Endodermal cell (in vitro differentiated cells): ENCODE measurements around the gene TMEM121. TPM values are rescaled to one million over a fixed set of nuclear protein-coding genes. Genes with fewer than 3 reads are reported as not detected.

Source experiments
- DNase-seq: peaks from one replicate; pipeline ENCODE4 v3.0.0-alpha.2; 2017
- H3K27ac ChIP-seq: 2 replicates; pipeline ENCODE4 v1.5.1; 2013; ENCODE audit warnings: mild to moderate bottlenecking, low read depth, low read length, moderate library complexity
- H3K27me3 ChIP-seq: 2 replicates; pipeline ENCODE4 v1.6.1; 2013; ENCODE audit warnings: mild to moderate bottlenecking, low read length, moderate library complexity; ENCODE audit not compliant: insufficient read depth, control insufficient read depth, poor library complexity, severe bottlenecking
- H3K36me3 ChIP-seq: 2 replicates; pipeline ENCODE4 v1.7.0; 2013; ENCODE audit warnings: mild to moderate bottlenecking, low read length, moderate library complexity; ENCODE audit not compliant: control insufficient read depth, insufficient read depth
- H3K4me1 ChIP-seq: one replicate; pipeline ENCODE4 v1.7.0; 2013; ENCODE audit warnings: low read length; ENCODE audit not compliant: control insufficient read depth, insufficient read depth
- H3K4me3 ChIP-seq: 2 replicates; pipeline ENCODE4 v1.5.1; 2013; ENCODE audit warnings: mild to moderate bottlenecking, low read length, moderate library complexity
- H3K9ac ChIP-seq: 2 replicates; pipeline ENCODE4 v1.6.1; 2013; ENCODE audit warnings: mild to moderate bottlenecking, low read length, moderate library complexity; ENCODE audit not compliant: poor library complexity, severe bottlenecking; ENCODE audit errors: extremely low read depth
- H3K9me3 ChIP-seq: 2 replicates; pipeline ENCODE4 v1.6.1; 2013; ENCODE audit warnings: mild to moderate bottlenecking, low read length, moderate library complexity; ENCODE audit not compliant: control insufficient read depth
- H3K27ac Mint-ChIP-seq: 2 replicates; pipeline ENCODE4 v1.8.0; 2020; ENCODE audit warnings: mixed read lengths
- H3K27me3 Mint-ChIP-seq: 2 replicates; pipeline ENCODE4 v1.8.0; 2021; ENCODE audit warnings: mild to moderate bottlenecking, mixed read lengths; ENCODE audit not compliant: insufficient read depth
- H3K36me3 Mint-ChIP-seq: 2 replicates; pipeline ENCODE4 v1.8.0; 2020; ENCODE audit warnings: low read depth, mixed read lengths
- H3K4me1 Mint-ChIP-seq: 2 replicates; pipeline ENCODE4 v1.8.0; 2020; ENCODE audit warnings: mixed read lengths
- H3K4me3 Mint-ChIP-seq: 2 replicates; pipeline ENCODE4 v1.8.0; 2020; ENCODE audit warnings: mild to moderate bottlenecking, moderate library complexity, mixed read lengths
- H3K9me3 Mint-ChIP-seq: 2 replicates; pipeline ENCODE4 v1.8.0; 2020; ENCODE audit warnings: mild to moderate bottlenecking, mixed read lengths
- CTCF ChIP-seq: fragments of 200-600 bp; sonication (generic); conservative IDR thresholded peaks from 2 replicates; pipeline ENCODE4 v1.5.0; 2021; ENCODE audit warnings: antibody characterized with exemption, mild to moderate bottlenecking
- WGBS, 2 experiments: methylation state at CpG; one replicate each; pipeline versions ENCODE4 v1.1.5 to v1.1.7; 2013; ENCODE audit warnings: missing lambda C conversion rate in 2 of 2, mixed read lengths in 1 of 2; ENCODE audit not compliant: insufficient coverage in 1 of 2, insufficient read length in 1 of 2; 5-methylcytosine and 5-hydroxymethylcytosine counted together
- total RNA-seq, 2 donors: library from RNA; stranded (reverse); fragmentation: NEBNext Ultra II Directional in 1 of 2; extraction: Animal tissue kit (Norgen Biotek cat#: 25700) in 1 of 2; gene quantifications; 2 replicates in 1 of 2; 3 replicates in 1 of 2; pipeline ENCODE4 v1.2.1, GENCODE V29; 2021

Gene TMEM121
- total RNA-seq, 2 donors from 2014 or later = 0.29 to 1.5 TPM

- Histone ChIP-seq H3K27ac (no peak overlapping the region), H3K4me3 (no peak overlapping the region), H3K9ac (no peak overlapping the region), H3K27me3 (peaks cover 10% of the 10 kb centered on the region), H3K9me3 (no peaks in the 10 kb centered on the region), H3K4me1 (no peaks in the 10 kb centered on the region), H3K36me3 (no peaks in the 10 kb centered on the region)
- WGBS, 2 experiments = 57 to 63% methylated on average over 5 of the region's 5 CpGs
- DNase-seq = no peak
- peaks cover 20% of the 10 kb centered on the region for H3K27me3 Mint-ChIP-seq
- no peaks in the 10 kb centered on the region for H3K4me1 Mint-ChIP-seq
- H3K27ac Mint-ChIP-seq = no peak overlapping the region
- no peak overlapping the region for H3K4me3 Mint-ChIP-seq
- TF ChIP-seq CTCF = no peak
- no peaks in the 10 kb centered on the region for H3K36me3 Mint-ChIP-seq
- peaks cover 32% of the 10 kb centered on the region for H3K9me3 Mint-ChIP-seq
Observed at GRCh38 chr14:105517096-105517495, 9.3 kb upstream of the TMEM121 start.

GRCh38 chr14:105519946-105520698, 6.3 kb upstream of the TMEM121 start:
- peaks cover 32% of the 10 kb centered on the region for H3K9me3 Mint-ChIP-seq
- no peaks in the 10 kb centered on the region for H3K36me3 Mint-ChIP-seq
- no peaks in the 10 kb centered on the region for H3K4me1 Mint-ChIP-seq
- H3K27ac Mint-ChIP-seq = no peak overlapping the region
- H3K36me3 ChIP-seq = no peaks in the 10 kb centered on the region
- H3K4me1 ChIP-seq = no peaks in the 10 kb centered on the region
- no peak overlapping the region for H3K4me3 ChIP-seq
- no peaks in the 10 kb centered on the region for H3K9me3 ChIP-seq
- H3K27me3 Mint-ChIP-seq = peaks cover 37% of the 10 kb centered on the region
- H3K9ac ChIP-seq = no peak overlapping the region
- no peak for TF ChIP-seq CTCF
- H3K27ac ChIP-seq = no peak overlapping the region
- 69 to 74% methylated on average over 14 of the region's 14 CpGs for WGBS, 2 experiments
- H3K27me3 ChIP-seq = peaks cover 28% of the 10 kb centered on the region
- no peak for DNase-seq
- H3K4me3 Mint-ChIP-seq = no peak overlapping the region

GRCh38 chr14:105525326-105525725, 1.1 kb upstream of the TMEM121 start:
- Histone ChIP-seq H3K4me1 (no peaks in the 10 kb centered on the region), H3K27ac (no peak overlapping the region), H3K9me3 (no peaks in the 10 kb centered on the region), H3K36me3 (no peaks in the 10 kb centered on the region), H3K4me3 (no peak overlapping the region), H3K27me3 (peaks cover 51% of the 10 kb centered on the region), H3K9ac (no peak overlapping the region)
- 63 to 84% methylated on average over 5 to 8 of the region's 9 CpGs for WGBS, 2 experiments
- peaks cover 1% of the 10 kb centered on the region for H3K9me3 Mint-ChIP-seq
- H3K27ac Mint-ChIP-seq = no peak overlapping the region
- H3K27me3 Mint-ChIP-seq = peaks cover 57% of the 10 kb centered on the region
- no peaks in the 10 kb centered on the region for H3K36me3 Mint-ChIP-seq
- no peak for TF ChIP-seq CTCF
- no peak for DNase-seq
- peak overlapping the region; percentile 42 for H3K4me3 Mint-ChIP-seq
- H3K4me1 Mint-ChIP-seq = no peaks in the 10 kb centered on the region
